OCI-LY1 (cell line): ENCODE results near the gene CILP2.
A peak's percentile ranks its signal among the peaks of the same experiment; 100 is the strongest.

Experiments
- H2AFZ ChIP-seq: fragments of 200-600 bp; sonication (generic), shearing (Covaris generic); 2 replicates; pipeline ENCODE4 v1.6.0; 2014; ENCODE audit warnings: antibody characterized with exemption, mild to moderate bottlenecking, low read length
- H3F3A ChIP-seq: fragments of 200-600 bp; sonication (generic), shearing (Covaris generic); 2 replicates; pipeline ENCODE4 v1.6.0; 2014; ENCODE audit warnings: mild to moderate bottlenecking, antibody characterized with exemption, low read length, moderate library complexity; ENCODE audit not compliant: insufficient read depth
- H3K27ac ChIP-seq: fragments of 200-600 bp; sonication (generic); 2 replicates; pipeline ENCODE4 v1.5.1; 2014; ENCODE audit warnings: low read length, mixed run types, mild to moderate bottlenecking, low read depth; ENCODE audit not compliant: poor library complexity, severe bottlenecking
- H3K27me3 ChIP-seq: fragments of 200-600 bp; sonication (generic); 2 replicates; pipeline ENCODE4 v1.6.0; 2014; ENCODE audit warnings: antibody characterized with exemption, mild to moderate bottlenecking, low read length, moderate library complexity; ENCODE audit not compliant: insufficient read depth
- H3K36me3 ChIP-seq: fragments of 200-600 bp; sonication (generic); 2 replicates; pipeline ENCODE4 v1.6.1; 2014; ENCODE audit warnings: mild to moderate bottlenecking, antibody characterized with exemption, low read length, moderate library complexity, mixed read lengths; ENCODE audit not compliant: insufficient read depth
- H3K4me1 ChIP-seq: fragments of 200-600 bp; sonication (generic); 2 replicates; pipeline ENCODE4 v1.5.1; 2014; ENCODE audit warnings: mild to moderate bottlenecking, low read length, moderate library complexity; ENCODE audit not compliant: insufficient read depth, severe bottlenecking
- H3K4me2 ChIP-seq: fragments of 200-600 bp; sonication (generic), shearing (Covaris generic); 2 replicates; pipeline ENCODE4 v1.6.1; 2014; ENCODE audit warnings: low read length
- H3K4me3 ChIP-seq: fragments of 200-600 bp; sonication (generic); 2 replicates; pipeline ENCODE4 v1.5.1; 2014; ENCODE audit warnings: low read length, low read depth, mild to moderate bottlenecking, mixed read lengths; ENCODE audit not compliant: poor library complexity, severe bottlenecking
- H3K79me2 ChIP-seq: fragments of 200-600 bp; shearing (Covaris generic); 2 replicates; pipeline ENCODE4 v1.6.1; 2016; ENCODE audit warnings: mixed run types, low read length, mixed read lengths; ENCODE audit not compliant: insufficient read depth
- H3K9ac ChIP-seq: fragments of 200-600 bp; sonication (generic), shearing (Covaris generic); 2 replicates; pipeline ENCODE4 v1.6.1; 2014; ENCODE audit warnings: mild to moderate bottlenecking, low read length, mixed read lengths
- H3K9me2 ChIP-seq: fragments of 200-600 bp; sonication (generic), shearing (Covaris generic); 2 replicates; pipeline ENCODE4 v1.6.1; 2014; ENCODE audit warnings: low read depth, mild to moderate bottlenecking, low read length, mixed read lengths
- H3K9me3 ChIP-seq: fragments of 200-600 bp; shearing (Covaris generic); 2 replicates; pipeline ENCODE4 v1.6.1; 2014; ENCODE audit warnings: low read length, mixed read lengths
- H4K20me1 ChIP-seq: fragments of 200-600 bp; sonication (generic), shearing (Covaris generic); 2 replicates; pipeline ENCODE4 v1.6.0; 2016; ENCODE audit warnings: mild to moderate bottlenecking, low read length; ENCODE audit not compliant: insufficient read depth
- CTCF ChIP-seq: fragments of 200-600 bp; sonication (generic), shearing (Covaris generic); IDR thresholded peaks from 2 replicates; pipeline ENCODE4 v1.5.1; 2017; ENCODE audit warnings: mild to moderate bottlenecking, antibody characterized with exemption, low read length, moderate library complexity, mixed read lengths
- EZH2 ChIP-seq: fragments of 200-600 bp; sonication (generic), shearing (Covaris generic); IDR thresholded peaks from 2 replicates; pipeline ENCODE4 v1.8.0; 2017; ENCODE audit warnings: borderline replicate concordance, mixed run types, mild to moderate bottlenecking, antibody characterized with exemption, low read length, moderate library complexity, mixed read lengths

CILP2 gene

GRCh38 chr19:19515642-19516519 lies 22.2 kb upstream of the CILP2 start, which contains the start of gene NDUFA13:
TSS of gene NDUFA13 (plus strand) at chr19:19516225. CDS start at chr19:19516239, 14 bp downstream.
- H3K4me3 ChIP-seq, result peak within 1 kb of the TSS; percentile 95
- peaks cover 37% of the 10 kb centered on the region for H3K4me1 ChIP-seq
- H3K9me2 ChIP-seq, result no peaks in the 10 kb centered on the region
- TF ChIP-seq EZH2 (no peak), CTCF (no peak)
- H2AFZ ChIP-seq, result no peak within 1 kb of the TSS
- H3K27me3 ChIP-seq, result no peaks in the 10 kb centered on the region
- no peaks in the 10 kb centered on the region for H3F3A ChIP-seq
- H3K36me3 ChIP-seq, result peaks cover 23% of the 10 kb centered on the region
- peak within 1 kb of the TSS; percentile 87 for H3K4me2 ChIP-seq
- H3K27ac ChIP-seq, result peak within 1 kb of the TSS; percentile 73
- H4K20me1 ChIP-seq, result no peaks in the 10 kb centered on the region
- H3K9me3 ChIP-seq, result no peaks in the 10 kb centered on the region
- peaks cover 41% of the 10 kb centered on the region for H3K79me2 ChIP-seq
- peak within 1 kb of the TSS; percentile 94 for H3K9ac ChIP-seq

DNA sequence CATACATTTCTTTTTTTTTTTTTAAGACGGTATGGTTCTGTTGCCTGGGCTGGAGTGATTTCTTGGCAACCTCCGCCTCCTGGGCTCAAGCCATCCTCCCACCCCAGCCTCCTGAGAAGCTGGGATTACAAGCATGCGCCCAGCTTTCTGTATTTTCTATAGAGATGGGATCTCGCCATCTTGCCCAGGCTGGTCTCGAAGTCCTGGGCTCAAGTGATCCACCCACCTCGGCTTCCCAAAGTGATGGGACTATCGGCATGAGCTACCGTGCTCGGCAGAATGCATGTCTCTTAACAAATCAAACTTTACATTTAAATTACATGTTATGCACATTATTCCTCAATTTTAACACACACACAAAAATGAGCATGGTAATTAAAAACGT lies 20.8 kb upstream of the CILP2 start:
- H3K9me3 ChIP-seq, result no peaks in the 10 kb centered on the region
- no peaks in the 10 kb centered on the region for H3F3A ChIP-seq
- H3K79me2 ChIP-seq, result peaks cover 49% of the 10 kb centered on the region
- no peak overlapping the region for H2AFZ ChIP-seq
- H3K9ac ChIP-seq, result peak overlapping the region; percentile 94
- H3K4me1 ChIP-seq, result peaks cover 39% of the 10 kb centered on the region
- peaks cover 25% of the 10 kb centered on the region for H3K36me3 ChIP-seq
- peak overlapping the region; percentile 95 for H3K4me3 ChIP-seq
- no peak for TF ChIP-seq CTCF
- no peak for TF ChIP-seq EZH2
- H3K27me3 ChIP-seq, result no peaks in the 10 kb centered on the region
- no peaks in the 10 kb centered on the region for H3K9me2 ChIP-seq
- peak overlapping the region; percentile 87 for H3K4me2 ChIP-seq
- no peaks in the 10 kb centered on the region for H4K20me1 ChIP-seq
- peak overlapping the region; percentile 73 for H3K27ac ChIP-seq

DNA sequence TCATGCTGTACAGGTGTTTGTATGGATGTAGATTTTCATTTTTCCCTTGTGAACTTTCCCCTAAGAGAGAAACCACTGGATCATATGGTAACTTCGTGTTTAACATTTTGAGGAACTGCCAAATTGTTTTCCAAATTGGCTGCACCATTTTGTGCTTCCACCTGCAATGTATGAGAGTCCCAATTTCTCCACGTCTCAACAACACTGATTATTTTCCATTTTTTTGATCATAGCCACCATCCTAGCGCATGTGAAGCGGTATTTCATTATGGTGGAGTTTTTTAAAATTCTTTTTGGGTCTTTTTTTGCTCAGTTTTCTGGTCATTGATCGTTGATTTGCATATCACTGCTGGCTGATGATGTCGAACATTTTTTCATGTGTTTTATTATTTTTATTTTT lies 17.1 kb upstream of the CILP2 start:
- H2AFZ ChIP-seq, result no peak overlapping the region
- no peaks in the 10 kb centered on the region for H3K9me3 ChIP-seq
- H3K9me2 ChIP-seq, result no peaks in the 10 kb centered on the region
- H3K27me3 ChIP-seq, result no peaks in the 10 kb centered on the region
- peaks cover 68% of the 10 kb centered on the region for H3K4me1 ChIP-seq
- no peak overlapping the region for H3K27ac ChIP-seq
- H3F3A ChIP-seq, result no peaks in the 10 kb centered on the region
- peaks cover 58% of the 10 kb centered on the region for H3K79me2 ChIP-seq
- peaks cover 35% of the 10 kb centered on the region for H3K36me3 ChIP-seq
- no peak overlapping the region for H3K4me3 ChIP-seq
- H3K4me2 ChIP-seq, result peak overlapping the region; percentile 9; the same call in 1 of the 2 replicates
- H4K20me1 ChIP-seq, result no peaks in the 10 kb centered on the region
- TF ChIP-seq CTCF, result no peak
- no peak for TF ChIP-seq EZH2
- no peak overlapping the region for H3K9ac ChIP-seq
